AG09309 (cell line): ENCODE data around the gene ZBTB12.

ENCODE experiments used
- DNase-seq: peaks from one replicate; pipeline ENCODE4 v3.0.0-alpha.2; 2010; ENCODE audit warnings: low read depth
- H3K4me3 ChIP-seq: 2 replicates; pipeline ENCODE4 v1.5.1; 2011; ENCODE audit warnings: mild to moderate bottlenecking, low read depth, low read length, moderate library complexity; ENCODE audit not compliant: control insufficient read depth
- TF ChIP-seq, protein P1 (sequence below): IDR thresholded peaks from 2 replicates; pipeline ENCODE4 v1.5.1; 2011; ENCODE audit warnings: mild to moderate bottlenecking, low read depth, low read length, inconsistent platforms; ENCODE audit not compliant: insufficient read depth, control insufficient read depth; ENCODE audit errors: missing control alignments

The ZBTB12 gene

DNA sequence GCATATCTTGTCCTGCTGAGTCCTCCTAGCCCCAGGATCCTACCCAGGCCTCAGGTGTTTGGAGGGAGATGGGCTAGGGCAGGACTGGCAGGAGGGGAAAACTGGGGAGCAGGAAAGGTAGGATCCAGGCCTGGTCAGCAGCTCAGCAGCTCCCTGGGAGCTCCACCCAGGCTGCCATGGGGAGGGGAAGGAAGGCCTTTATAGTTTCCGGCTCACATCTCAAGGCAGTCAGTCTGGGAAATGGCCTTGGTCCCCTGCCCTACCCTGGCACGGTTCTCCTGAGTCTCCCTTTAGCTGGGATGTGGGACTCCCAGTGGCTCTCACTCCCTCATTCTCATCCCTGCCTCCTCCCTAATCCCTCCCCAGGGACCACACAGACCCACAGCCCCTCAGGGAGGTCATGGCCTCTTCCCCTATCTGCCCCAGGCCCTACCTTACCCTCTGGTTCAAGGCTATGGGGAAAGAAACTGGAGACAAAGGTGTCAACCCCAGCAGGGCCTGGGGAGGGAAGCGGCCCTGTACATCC is 24.7 kb downstream of the ZBTB12 start:
- no peak for DNase-seq
- no peak overlapping the region for H3K4me3 ChIP-seq
- TF ChIP-seq, protein P1, sequence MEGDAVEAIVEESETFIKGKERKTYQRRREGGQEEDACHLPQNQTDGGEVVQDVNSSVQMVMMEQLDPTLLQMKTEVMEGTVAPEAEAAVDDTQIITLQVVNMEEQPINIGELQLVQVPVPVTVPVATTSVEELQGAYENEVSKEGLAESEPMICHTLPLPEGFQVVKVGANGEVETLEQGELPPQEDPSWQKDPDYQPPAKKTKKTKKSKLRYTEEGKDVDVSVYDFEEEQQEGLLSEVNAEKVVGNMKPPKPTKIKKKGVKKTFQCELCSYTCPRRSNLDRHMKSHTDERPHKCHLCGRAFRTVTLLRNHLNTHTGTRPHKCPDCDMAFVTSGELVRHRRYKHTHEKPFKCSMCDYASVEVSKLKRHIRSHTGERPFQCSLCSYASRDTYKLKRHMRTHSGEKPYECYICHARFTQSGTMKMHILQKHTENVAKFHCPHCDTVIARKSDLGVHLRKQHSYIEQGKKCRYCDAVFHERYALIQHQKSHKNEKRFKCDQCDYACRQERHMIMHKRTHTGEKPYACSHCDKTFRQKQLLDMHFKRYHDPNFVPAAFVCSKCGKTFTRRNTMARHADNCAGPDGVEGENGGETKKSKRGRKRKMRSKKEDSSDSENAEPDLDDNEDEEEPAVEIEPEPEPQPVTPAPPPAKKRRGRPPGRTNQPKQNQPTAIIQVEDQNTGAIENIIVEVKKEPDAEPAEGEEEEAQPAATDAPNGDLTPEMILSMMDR: no peak

DNA sequence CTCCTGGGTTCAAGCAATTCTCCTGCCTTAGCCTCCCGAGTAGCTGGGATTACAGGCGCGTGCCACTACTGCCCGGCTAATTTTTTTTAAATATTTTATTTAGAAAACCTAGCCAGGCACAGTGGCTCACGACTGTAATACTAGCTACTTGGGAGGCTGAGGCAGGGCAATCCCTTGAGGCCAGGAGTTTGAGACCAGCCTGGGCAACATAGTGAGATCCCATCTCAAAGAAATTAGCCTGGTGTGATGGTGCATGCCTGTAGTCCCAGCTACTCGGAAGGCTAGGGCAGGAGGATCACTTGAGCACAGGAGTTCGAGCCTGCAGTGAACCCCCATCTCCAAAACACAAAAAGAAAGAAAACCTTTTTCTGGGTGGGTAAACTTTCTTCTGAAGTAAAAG is 25.5 kb downstream of the ZBTB12 start:
- no peak overlapping the region for H3K4me3 ChIP-seq
- TF ChIP-seq, protein P1: no peak
- DNase-seq: no peak

DNA sequence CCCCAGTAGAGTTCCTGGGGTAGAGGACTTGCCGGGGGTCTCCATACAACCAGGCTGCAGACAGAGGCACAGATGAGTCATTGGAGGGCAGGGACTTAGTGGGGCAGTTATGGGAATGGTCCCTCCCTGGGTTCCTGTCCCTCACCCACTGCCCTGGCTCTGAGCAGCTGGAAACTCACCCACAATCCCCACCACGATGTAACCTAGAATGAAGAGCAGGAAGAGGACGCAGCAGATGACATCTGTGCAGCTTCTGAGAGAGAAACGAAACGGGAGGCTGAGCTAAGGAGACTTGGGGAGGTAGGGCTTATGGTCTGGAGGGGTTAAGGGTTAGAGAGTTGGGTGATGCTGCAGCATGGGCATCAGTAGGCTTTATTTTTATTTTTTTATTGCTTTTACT is 26.0 kb downstream of the ZBTB12 start:
- DNase-seq: no peak
- TF ChIP-seq, protein P1: no peak
- H3K4me3 ChIP-seq: no peak overlapping the region

DNA sequence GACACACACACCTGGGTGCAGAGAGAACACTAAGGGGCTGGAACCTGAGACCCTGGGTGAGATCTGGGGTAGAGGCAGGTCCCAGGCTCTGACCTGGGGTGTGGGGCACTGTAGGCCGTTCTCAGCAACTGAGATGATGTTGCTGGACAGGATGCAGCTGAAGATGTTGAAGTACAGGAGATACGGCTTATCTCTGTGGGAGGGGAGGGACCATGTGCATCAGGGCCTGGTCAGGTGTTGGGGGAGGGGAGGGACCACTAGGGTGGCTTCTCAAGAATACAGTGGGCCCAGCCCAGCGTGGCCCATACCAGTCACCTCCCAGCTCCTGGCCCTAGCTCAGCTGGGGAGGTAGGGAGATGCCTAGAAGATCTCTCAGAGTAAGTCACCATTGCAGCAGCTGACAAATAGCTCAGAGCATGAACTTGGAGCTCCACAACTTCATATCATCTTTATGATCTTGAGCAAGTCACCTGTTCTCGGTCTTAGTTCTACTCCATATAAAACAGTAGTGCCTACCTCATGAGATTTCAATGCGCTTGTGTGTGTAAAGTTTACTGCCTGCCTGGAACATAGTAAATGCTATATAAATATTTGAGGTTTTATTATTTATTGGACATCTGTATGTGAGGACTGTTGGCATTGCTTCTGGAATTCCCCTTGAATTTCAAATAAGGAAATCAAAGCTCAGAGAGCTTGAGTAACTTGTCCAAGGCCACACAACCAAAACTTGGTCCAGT is 26.9 kb downstream of the ZBTB12 start:
- H3K4me3 ChIP-seq: no peak overlapping the region
- TF ChIP-seq, protein P1: no peak
- no peak for DNase-seq

DNA sequence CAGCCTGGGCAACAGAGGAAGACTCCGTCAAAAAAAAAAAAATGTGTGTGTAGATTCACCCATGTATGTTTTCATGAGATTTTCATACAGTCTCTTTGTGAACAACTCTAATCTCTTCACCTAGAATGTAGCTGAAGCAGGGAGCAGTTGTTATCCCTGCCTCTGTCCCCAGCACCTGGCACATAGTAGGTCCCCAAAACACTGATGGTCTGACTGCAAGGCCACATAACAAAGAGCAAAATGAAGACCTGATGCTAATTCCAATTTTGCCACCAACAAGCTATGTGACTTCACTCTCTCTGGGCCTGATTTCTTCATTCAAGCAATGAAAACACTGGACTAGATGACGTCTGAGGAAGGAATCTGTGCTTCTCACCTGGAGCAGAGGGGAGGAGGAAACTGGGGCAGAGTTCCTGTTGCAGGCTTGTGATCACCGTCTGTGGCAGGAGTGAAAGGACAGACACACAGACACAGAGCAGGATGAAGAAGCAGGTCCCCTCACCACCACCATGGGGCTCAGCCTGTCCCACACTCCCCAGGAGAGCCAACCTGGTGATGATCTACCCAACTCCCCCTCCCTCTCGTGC is 27.7 kb downstream of the ZBTB12 start:
- no peak for DNase-seq
- no peak overlapping the region for H3K4me3 ChIP-seq
- TF ChIP-seq, protein P1: no peak

DNA sequence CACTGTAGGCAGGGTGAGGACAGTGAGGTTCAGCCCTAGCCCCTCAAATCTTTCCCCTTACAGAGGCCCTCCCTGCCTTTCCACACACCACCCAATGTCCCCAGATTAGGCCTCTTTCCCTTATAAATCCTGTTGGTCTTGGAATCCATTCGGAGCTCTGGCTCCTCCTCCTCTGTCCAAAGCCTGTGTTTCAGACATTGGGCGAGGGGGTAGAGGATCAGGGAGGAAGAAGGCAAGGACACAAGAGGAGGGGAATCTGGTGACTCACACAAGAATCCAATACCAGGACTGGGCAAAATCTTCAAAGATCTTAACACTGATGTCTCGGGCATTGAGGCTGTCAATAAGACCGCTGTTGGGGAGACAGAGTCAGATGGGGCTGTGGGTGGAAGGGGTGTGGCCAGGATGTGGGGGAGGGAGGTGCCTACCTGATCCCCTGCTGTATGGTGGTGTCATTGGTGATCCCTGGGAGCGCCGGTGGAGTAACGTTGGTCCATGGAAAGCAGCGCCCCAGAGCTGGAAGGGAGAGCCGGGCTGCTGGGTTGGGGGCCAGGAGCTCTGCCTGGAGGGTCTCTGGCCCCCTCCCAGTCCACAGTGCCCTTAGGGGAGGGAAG is 30.7 kb downstream of the ZBTB12 start:
- DNase-seq: no peak
- TF ChIP-seq, protein P1: no peak
- H3K4me3 ChIP-seq: no peak overlapping the region
